ENCODE data around the gene RASD1.

RASD1 gene

GRCh38 chr17:17511881-17512858, 16.0 kb upstream of the RASD1 start:
- DNase-seq: peak in 1 of 56 donors; percentile 11

- no peak for DNase-seq
Observed at GRCh38 chr17:17511293-17511741, 15.1 kb upstream of the RASD1 start.

GRCh38 chr17:17510456-17511292, 14.5 kb upstream of the RASD1 start:
- DNase-seq: no peak

- no peak for DNase-seq
Observed at GRCh38 chr17:17509601-17510425, 13.6 kb upstream of the RASD1 start.

- DNase-seq: no peak
Observed at GRCh38 chr17:17508646-17509591, 12.7 kb upstream of the RASD1 start.

- DNase-seq: no peak
Observed at GRCh38 chr17:17508019-17508535, 11.9 kb upstream of the RASD1 start.

- no peak for DNase-seq
Observed at GRCh38 chr17:17507465-17508011, 11.3 kb upstream of the RASD1 start.

GRCh38 chr17:17506893-17507464, 10.8 kb upstream of the RASD1 start:
- DNase-seq: peak in 17 of 56 donors; percentile 20 to 65 (median 41)

- peak in 18 of 56 donors; percentile 16 to 64 (median 50) for DNase-seq
Observed at GRCh38 chr17:17506181-17506741, 10.1 kb upstream of the RASD1 start.

GRCh38 chr17:17505610-17506171, 9.5 kb upstream of the RASD1 start:
- no peak for DNase-seq

- DNase-seq: no peak
Observed at GRCh38 chr17:17505151-17505550, 9.0 kb upstream of the RASD1 start.

GRCh38 chr17:17504341-17505140, 8.3 kb upstream of the RASD1 start:
- DNase-seq: no peak

GRCh38 chr17:17503566-17504130, 7.5 kb upstream of the RASD1 start:
- DNase-seq: peak in 29 of 56 donors; percentile 14 to 74 (median 49)

- DNase-seq: no peak
Observed at GRCh38 chr17:17502741-17503565, 6.8 kb upstream of the RASD1 start.

- no peak for DNase-seq
Observed at GRCh38 chr17:17500999-17501605, 4.9 kb upstream of the RASD1 start.
